ENCODE results near the gene ZMIZ1. TPM values are rescaled to one million over a fixed set of nuclear protein-coding genes. Genes with fewer than 3 reads are reported as not detected.

ZMIZ1 gene
- total and polyA plus RNA-seq, 2 donors from 2014 or later: 14.2 to 97.6 TPM

DNA sequence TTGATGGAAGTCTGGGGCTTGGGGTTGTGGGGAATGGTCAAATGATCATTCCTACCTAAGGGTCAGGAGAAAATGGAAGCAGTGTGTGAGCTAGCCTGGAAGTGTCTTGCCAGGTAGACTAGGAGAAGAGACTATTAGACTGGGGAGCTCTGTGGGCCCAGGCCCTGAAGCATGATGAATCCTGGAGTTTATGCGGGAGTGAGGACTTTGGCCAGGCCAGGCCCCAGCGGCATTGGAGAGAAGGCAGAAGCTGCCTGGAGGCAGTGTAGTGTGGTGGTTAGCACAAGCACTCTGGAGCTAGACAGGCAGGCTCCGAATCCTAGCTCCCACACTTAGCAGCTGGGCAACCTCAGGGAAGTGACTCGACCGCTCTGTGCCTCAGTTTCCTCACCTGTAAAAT is 29.3 kb downstream of the ZMIZ1 start:
- Histone ChIP-seq H3K9me3 (ENCODE audit: control insufficient read depth in 2 of 3, insufficient read depth in 1 of 3, low read length in 3 of 3) (no peaks in the 10 kb centered on the region), H3K4me3 (ENCODE audit: low read length in 3 of 3) (no peak overlapping the region), H3K36me3 (ENCODE audit: control insufficient read depth in 2 of 3, insufficient read depth in 3 of 3, low read length in 3 of 3) (no peaks in the 10 kb centered on the region), H3K4me1 (ENCODE audit: control insufficient read depth in 2 of 3, insufficient read depth in 2 of 3, low read depth in 1 of 3, low read length in 3 of 3) (peaks cover 3 to 82% (median 77%) of the 10 kb centered on the region in 3 donors), H3K27ac (ENCODE audit: low read depth in 2 of 2, low read length in 2 of 2) (peak overlapping the region in 1 of 2 donors; percentile 73), H3K9ac (ENCODE audit: low read length in 3 of 3) (peak overlapping the region in 1 of 3 donors; percentile 38), H3K27me3 (ENCODE audit: control insufficient read depth, insufficient read depth, low read length) (no peaks in the 10 kb centered on the region)
- FAIRE-seq (no peak), DNase-seq (no peak)
- TF ChIP-seq, protein P1, sequence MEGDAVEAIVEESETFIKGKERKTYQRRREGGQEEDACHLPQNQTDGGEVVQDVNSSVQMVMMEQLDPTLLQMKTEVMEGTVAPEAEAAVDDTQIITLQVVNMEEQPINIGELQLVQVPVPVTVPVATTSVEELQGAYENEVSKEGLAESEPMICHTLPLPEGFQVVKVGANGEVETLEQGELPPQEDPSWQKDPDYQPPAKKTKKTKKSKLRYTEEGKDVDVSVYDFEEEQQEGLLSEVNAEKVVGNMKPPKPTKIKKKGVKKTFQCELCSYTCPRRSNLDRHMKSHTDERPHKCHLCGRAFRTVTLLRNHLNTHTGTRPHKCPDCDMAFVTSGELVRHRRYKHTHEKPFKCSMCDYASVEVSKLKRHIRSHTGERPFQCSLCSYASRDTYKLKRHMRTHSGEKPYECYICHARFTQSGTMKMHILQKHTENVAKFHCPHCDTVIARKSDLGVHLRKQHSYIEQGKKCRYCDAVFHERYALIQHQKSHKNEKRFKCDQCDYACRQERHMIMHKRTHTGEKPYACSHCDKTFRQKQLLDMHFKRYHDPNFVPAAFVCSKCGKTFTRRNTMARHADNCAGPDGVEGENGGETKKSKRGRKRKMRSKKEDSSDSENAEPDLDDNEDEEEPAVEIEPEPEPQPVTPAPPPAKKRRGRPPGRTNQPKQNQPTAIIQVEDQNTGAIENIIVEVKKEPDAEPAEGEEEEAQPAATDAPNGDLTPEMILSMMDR (IDR thresholded peaks at IDR 0.05; ENCODE audit: borderline replicate concordance, extremely low read depth, insufficient read depth): no peak
- intact Hi-C loops (cut with DNase I): no loop called here

DNA sequence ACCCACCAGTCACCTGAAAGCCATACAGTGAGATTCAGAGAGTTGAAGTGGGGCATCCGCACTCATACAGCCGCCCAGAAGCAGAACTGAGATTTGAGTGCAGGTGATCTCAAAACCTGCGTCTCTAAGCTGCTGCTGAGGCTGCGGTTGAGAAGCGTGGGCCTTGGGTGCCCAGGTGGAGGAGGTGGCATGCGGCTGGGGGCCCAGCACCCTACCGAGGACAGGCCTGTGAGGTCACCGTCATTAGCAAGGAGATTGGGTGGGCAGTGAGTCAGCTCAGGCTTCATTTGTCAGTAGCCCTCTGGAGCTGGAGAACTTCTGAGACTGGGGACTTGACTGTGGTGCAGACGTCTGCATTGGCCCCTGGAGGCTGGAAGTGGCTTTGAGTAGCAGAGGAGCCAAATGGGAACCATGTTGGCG is 29.8 kb downstream of the ZMIZ1 start:
- Histone ChIP-seq H3K36me3 (ENCODE audit: control insufficient read depth in 2 of 3, insufficient read depth in 3 of 3, low read length in 3 of 3) (no peaks in the 10 kb centered on the region), H3K27ac (ENCODE audit: low read depth in 2 of 2, low read length in 2 of 2) (peak overlapping the region in 1 of 2 donors; percentile 73), H3K9me3 (ENCODE audit: control insufficient read depth in 2 of 3, insufficient read depth in 1 of 3, low read length in 3 of 3) (no peaks in the 10 kb centered on the region), H3K4me1 (ENCODE audit: control insufficient read depth in 2 of 3, insufficient read depth in 2 of 3, low read depth in 1 of 3, low read length in 3 of 3) (peaks cover 3 to 84% (median 75%) of the 10 kb centered on the region in 3 donors), H3K27me3 (ENCODE audit: control insufficient read depth, insufficient read depth, low read length) (no peaks in the 10 kb centered on the region), H3K4me3 (ENCODE audit: low read length in 3 of 3) (no peak overlapping the region), H3K9ac (ENCODE audit: low read length in 3 of 3) (peak overlapping the region in 1 of 3 donors; percentile 38)
- intact Hi-C loops (cut with DNase I): no loop called here
- TF ChIP-seq, protein P1 (IDR thresholded peaks at IDR 0.05; ENCODE audit: borderline replicate concordance, extremely low read depth, insufficient read depth): no peak
- DNase-seq (no peak), FAIRE-seq (no peak)

DNA sequence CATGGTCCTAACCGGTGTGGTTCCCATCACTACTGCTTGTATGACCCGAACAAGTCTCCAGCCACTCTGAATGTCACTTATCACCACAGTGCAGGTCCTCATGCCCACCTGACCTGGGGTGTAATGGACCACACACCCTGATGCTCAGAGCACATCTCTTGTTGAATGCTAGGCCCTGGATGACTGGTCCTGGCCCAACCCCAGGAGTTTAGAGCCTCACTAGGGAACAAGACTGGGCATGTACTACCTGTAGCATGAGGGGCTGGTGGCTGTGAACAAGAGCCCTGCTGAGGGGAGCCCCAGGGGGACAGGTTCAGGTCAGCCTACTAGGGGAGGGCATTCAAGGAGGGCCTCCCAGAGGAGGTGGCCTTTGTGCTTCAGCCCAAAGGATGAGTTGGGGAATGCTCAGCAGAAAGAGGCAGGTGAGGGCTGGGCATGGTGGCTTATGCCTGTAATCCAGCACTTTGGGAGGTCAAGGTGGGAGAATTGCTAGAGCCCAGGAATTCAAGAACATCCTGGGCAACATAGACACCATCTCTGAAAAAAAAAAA is 31.2 kb downstream of the ZMIZ1 start:
- Histone ChIP-seq H3K9ac (ENCODE audit: low read length in 3 of 3) (peak overlapping the region in 1 of 3 donors; percentile 49), H3K4me3 (ENCODE audit: low read length in 3 of 3) (no peak overlapping the region), H3K27me3 (ENCODE audit: control insufficient read depth, insufficient read depth, low read length) (no peaks in the 10 kb centered on the region), H3K9me3 (ENCODE audit: control insufficient read depth in 2 of 3, insufficient read depth in 1 of 3, low read length in 3 of 3) (no peaks in the 10 kb centered on the region), H3K4me1 (ENCODE audit: control insufficient read depth in 2 of 3, insufficient read depth in 2 of 3, low read depth in 1 of 3, low read length in 3 of 3) (peaks cover 3 to 84% (median 75%) of the 10 kb centered on the region in 3 donors), H3K27ac (ENCODE audit: low read depth in 2 of 2, low read length in 2 of 2) (peak overlapping the region; percentile 88 to 90), H3K36me3 (ENCODE audit: control insufficient read depth in 2 of 3, insufficient read depth in 3 of 3, low read length in 3 of 3) (no peaks in the 10 kb centered on the region)
- DNase-seq: no peak
- intact Hi-C loops (cut with DNase I): no loop called here
- FAIRE-seq: no peak
- TF ChIP-seq, protein P1 (IDR thresholded peaks at IDR 0.05; ENCODE audit: borderline replicate concordance, extremely low read depth, insufficient read depth): no peak

Data from kidney (tissue), 14 donors.